Upper lobe of left lung (tissue), 4 donors: Measurements from ENCODE around the gene FAXDC2.

Experiments used
- CTCF ChIP-seq, 6 experiments: fragments of 450-650 bp in 4 of 6; fragments of 200-600 bp in 2 of 6; sonication (generic) in 2 of 6; IDR thresholded peaks; one replicate each; pipeline ENCODE4 v1.5.1; 2016 to 2019; ENCODE audit warnings: antibody characterized with exemption in 6 of 6
- POLR2A ChIP-seq, 4 donors: fragments of 450-650 bp; IDR thresholded peaks; one replicate each; pipeline ENCODE4 v1.5.1; 2016 to 2017; ENCODE audit warnings: antibody characterized with exemption in 4 of 4, mild to moderate bottlenecking in 2 of 4
- POLR2AphosphoS5 ChIP-seq, 2 donors: sonication (generic); formaldehyde crosslinking; IDR thresholded peaks; one replicate each; pipeline ENCODE4 v1.5.1; 2017; ENCODE audit warnings: antibody characterized with exemption in 2 of 2

DNA sequence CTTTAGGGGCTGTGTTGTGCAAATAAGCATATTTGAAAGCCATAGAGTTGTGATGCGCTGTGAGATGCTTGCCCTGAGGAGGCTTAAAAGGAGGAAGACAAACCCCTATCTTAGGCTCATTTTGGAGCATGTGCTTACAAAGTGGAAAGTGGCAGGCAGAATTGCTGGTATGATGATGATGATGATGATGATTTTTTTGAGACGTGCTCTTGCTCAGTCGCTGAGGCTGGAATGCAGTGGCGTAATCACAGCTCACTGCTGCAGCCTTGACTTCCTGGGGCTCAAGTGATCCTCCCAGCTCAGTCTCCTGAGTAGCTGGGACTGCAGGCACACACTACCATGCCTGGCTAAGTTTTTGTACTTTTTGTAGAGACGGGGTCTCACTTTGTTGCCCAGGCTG lies 9.7 kb upstream of the FAXDC2 start:
- TF ChIP-seq CTCF (IDR thresholded peaks at IDR 0.05) (no peak), POLR2A (IDR thresholded peaks at IDR 0.05) (peak in 2 of 4 donors; percentile 10 to 71), POLR2AphosphoS5 (IDR thresholded peaks at IDR 0.05) (peak; percentile 29 to 62)
